NCI-H82 (cell line): ENCODE data around the gene WDR33.

Experiments
- DNase-seq: peaks from one replicate; lab custom pipeline; 2025; lab: John Stamatoyannopoulos, UW

The WDR33 gene

DNA sequence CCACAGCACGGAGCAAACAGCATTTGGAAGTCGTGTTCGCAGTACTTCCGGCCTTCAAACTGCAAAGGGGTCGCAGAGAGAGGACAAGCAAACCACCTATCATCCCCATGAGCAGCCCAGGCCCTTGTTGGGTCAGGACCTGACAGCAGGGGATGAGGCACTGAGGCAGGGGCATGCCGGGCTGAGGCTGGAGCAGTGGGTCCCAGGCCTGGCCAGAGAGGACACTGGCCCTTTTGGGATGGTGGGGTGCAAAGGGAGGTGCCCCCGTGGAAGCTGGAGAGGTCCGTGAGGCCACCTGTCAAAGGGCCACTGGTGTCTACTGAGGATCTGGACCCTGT is 156.2 kb downstream of the WDR33 start:
- no peak for DNase-seq

DNA sequence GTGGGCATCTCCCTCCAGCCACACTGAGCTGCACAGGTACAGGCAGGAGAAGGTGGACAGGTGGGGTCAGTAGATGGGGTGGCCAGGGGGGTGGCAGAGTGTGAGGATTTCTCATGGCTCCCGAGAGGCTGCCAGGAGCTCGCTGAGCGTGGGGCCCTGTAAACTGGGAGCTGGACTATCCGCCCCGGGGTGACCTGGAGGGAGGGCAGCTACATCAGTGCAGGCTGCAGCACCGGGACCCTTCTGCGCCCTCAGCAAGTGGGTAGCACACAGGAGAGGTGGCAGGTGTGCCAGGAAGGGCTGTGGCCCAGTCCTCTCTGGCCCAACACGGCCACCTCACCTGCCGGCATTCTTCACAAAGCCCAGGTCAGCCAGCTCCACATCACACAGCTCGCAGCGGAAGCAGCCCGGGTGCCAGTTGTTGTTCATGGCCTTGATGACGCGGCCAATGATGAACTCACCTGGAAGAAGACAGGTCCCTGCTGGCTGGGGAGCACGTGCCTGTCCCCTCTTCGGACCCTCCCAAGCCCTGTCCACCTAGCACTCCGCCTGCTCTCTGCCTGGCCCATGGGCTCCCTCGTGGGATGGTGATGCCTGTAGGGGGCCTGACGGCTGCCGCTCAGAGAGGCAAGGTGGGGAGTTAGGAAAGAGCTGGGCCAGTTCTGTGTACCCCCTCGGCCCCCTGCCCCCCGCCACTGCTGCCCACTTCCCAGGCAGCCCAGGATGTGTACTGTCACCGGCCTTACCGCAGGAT is 156.7 kb downstream of the WDR33 start:
- no peak for DNase-seq

DNA sequence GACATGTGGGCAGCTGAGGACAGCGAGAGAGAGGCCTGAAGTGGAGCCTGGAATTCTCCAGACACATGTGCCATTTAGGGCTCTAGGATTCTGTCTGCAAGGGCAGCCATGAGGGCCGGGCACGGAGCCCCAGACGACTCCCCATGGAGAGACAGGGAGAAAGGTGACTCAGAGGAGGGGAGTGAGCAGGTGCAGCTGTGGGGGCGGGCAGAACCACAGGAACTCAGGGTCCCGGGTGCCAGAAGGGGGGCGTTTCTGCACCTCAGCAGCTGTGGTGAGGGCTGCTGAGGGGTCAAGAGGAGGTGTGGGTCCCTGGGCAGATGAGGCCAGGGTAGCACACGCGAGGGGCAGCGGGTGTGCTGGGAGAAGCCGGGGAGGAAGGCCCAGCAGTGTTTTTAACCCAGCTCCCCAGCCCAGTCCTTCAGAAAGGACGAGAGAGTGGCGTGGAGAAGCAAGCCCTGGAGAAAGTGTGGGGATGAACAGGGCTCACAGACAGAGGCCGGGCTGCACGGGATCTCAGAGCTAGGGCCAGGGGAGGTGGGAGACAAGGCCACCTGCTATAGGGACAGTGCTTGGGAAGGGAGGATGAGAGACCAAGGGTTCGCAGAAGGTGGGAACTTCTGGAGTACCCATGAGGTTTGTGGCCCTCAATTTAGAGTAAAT is 157.4 kb downstream of the WDR33 start:
- DNase-seq = no peak

DNA sequence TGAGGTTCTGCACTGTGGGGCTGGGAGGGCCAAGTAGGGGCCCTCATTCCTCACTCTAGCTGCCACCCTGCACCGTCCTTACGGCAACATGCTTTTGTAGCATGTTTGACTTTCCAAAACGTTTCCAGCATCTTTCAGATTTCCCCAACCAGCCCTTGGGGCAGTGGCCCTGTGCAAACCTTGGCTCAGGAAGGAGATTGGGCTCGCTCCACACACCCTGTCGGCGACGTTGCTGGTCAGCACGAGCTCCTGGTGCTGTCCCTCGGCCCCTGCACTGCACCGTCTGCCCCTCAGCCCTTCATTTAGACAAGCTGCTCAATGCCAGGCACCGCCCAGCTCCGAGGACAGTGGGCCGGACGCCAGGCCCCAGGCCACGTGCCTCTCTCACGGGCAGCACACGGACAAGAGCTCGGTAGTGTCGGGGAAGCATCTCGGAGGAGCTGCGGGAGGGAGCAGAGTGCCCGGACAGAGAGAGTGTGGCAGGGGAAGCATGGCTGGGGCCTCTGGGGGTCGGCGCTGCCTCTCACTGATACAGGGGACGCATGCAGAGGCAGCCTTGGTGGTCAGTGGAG is 158.1 kb downstream of the WDR33 start:
- DNase-seq = no peak

DNA sequence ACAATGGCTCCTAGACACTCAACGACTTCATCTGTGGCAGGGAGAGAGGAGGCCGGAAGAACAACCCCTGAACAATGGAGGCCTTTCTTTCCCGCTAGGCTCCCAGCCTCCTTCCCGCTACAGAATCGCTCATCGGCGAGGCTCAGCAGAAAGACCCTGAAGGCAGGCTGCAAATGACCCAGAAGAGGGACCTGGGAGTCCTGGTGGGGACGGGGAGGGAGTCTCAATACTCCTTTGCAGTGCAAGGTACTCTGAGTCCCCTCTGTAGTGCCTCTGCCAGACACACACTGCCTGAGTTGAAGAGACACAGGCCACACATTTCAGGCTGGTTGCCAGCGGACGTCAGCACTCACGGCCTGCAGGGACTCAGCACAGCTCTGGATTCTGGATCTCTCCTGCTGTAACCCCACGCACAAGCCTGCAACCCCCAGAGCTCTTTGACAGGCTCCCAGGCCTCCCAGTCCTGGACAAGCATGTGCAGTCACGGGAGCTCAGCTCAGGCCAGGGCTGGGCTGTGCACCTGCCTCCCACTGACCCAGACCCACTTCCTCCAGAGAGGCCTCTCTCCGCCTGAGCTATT is 158.9 kb downstream of the WDR33 start:
- no peak for DNase-seq

DNA sequence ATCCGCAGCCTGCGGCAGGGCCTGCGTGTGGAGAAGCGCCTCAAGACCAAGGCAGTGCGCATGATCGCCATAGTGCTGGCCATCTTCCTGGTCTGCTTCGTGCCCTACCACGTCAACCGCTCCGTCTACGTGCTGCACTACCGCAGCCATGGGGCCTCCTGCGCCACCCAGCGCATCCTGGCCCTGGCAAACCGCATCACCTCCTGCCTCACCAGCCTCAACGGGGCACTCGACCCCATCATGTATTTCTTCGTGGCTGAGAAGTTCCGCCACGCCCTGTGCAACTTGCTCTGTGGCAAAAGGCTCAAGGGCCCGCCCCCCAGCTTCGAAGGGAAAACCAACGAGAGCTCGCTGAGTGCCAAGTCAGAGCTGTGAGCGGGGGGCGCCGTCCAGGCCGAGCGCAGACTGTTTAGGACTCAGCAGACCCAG is 159.6 kb downstream of the WDR33 start:
- no peak for DNase-seq
